ENCODE data around the gene GTF2F2. TPM values are rescaled to one million over a fixed set of nuclear protein-coding genes. Genes with fewer than 3 reads are reported as not detected.

The GTF2F2 gene
- total and polyA plus RNA-seq, 9 of the 15 experiments (the other 6 are each of a cell fraction or from before 2014, with no cell fraction given): 19.7 to 44.8 (median 32.4) TPM

DNA sequence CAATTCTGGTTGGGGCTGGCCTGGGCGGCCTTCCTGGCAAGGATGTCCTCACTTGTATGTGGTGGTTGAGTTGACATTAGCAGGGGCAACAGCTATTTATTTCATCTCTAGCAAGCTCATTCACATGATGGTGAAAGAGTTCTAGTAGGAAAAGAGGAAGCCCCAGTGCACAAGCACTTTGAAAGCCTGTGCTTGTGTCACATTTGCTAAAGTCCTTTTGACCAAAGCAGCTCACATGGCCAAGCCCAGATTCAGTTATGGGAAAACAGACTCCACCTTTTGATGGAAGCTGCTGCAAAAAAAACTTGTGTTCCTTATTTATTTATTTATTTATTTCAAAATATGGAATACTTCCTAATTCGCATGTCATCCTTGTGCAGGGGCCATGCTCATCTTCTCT, 17.2 kb downstream of the GTF2F2 start:
- peaks cover 0 to 3% of the 10 kb centered on the region in 2 experiments; a peak in 2 of 5 replicates for H3K4me1 ChIP-seq (replicated peaks in 1 of 2; ENCODE audit: control insufficient read depth in 2 of 2, insufficient read depth in 2 of 2, low read length in 2 of 2)
- no peaks in the 10 kb centered on the region for H4K20me1 ChIP-seq (replicated peaks; ENCODE audit: control insufficient read depth, insufficient read depth, low read length)
- H3K9me1 ChIP-seq (ENCODE audit: control insufficient read depth, insufficient read depth, low read length): no peaks in the 10 kb centered on the region
- H3K27me3 ChIP-seq (ENCODE audit: control insufficient read depth in 2 of 2, insufficient read depth in 2 of 2, low read length in 2 of 2): no peaks in the 10 kb centered on the region
- DNase-seq (ENCODE audit: extremely low read depth in 1 of 4, low spot score in 3 of 4) (no peak), FAIRE-seq (no peak), ATAC-seq (no peak)
- H3K79me2 ChIP-seq (ENCODE audit: control insufficient read depth, insufficient read depth, low read length): peaks cover 73% of the 10 kb centered on the region
- no TSS peak for BruUV-seq (replicated peaks)
- 100% methylated on average over 2 of the region's 2 CpGs for WGBS (ENCODE audit: insufficient coverage, low coverage, missing lambda C conversion rate)
- peak; percentile 38; the same call in 1 of the 2 replicates for TF ChIP-seq SPI1 (IDR thresholded peaks at IDR 0.05; ENCODE audit: borderline replicate concordance, low read depth, low read length)
- TF ChIP-seq SMARCA4 (IDR thresholded peaks at IDR 0.05): no peak
- CTCF ChIA-PET (ENCODE audit: low intra/inter-chr PET ratio): no interaction called here
- POLR2A ChIA-PET: interaction anchor here (1.5 kb wide), 1 partner anchor 21 kb away, joined by 3 read pairs; no protein-coding TSS in a partner anchor
- in situ Hi-C loops (cut with MboI) (no loop called here), intact Hi-C loops (cut with micrococcal nuclease) (no loop called here)
- H3K9ac ChIP-seq (ENCODE audit: insufficient read depth in 1 of 2, low read depth in 2 of 2, low read length in 2 of 2): no peak overlapping the region
- H3K27ac ChIP-seq (ENCODE audit: extremely low read depth, low read depth, low read length): no peak overlapping the region
- peaks cover 38% of the 10 kb centered on the region for H3K36me3 ChIP-seq (ENCODE audit: control insufficient read depth, insufficient read depth, low read length)
- H2AFZ ChIP-seq (ENCODE audit: low read depth, low read length): no peak overlapping the region
- no peaks in the 10 kb centered on the region for H3K9me3 ChIP-seq (replicated peaks; ENCODE audit: control insufficient read depth, insufficient read depth, low read depth, low read length)
- H3K4me2 ChIP-seq (ENCODE audit: insufficient read depth, low read length): no peak overlapping the region
- H3K4me3 ChIP-seq: no peak overlapping the region

- H3K9me1 ChIP-seq (ENCODE audit: control insufficient read depth, insufficient read depth, low read length): no peaks in the 10 kb centered on the region
- FAIRE-seq (no peak), ATAC-seq (no peak), DNase-seq (ENCODE audit: extremely low read depth in 1 of 4, low spot score in 3 of 4) (no peak)
- 92% methylated on average over 6 of the region's 7 CpGs for WGBS (ENCODE audit: insufficient coverage, low coverage, missing lambda C conversion rate)
- H3K4me2 ChIP-seq (ENCODE audit: insufficient read depth, low read length): no peak overlapping the region
- H3K36me3 ChIP-seq (ENCODE audit: control insufficient read depth, insufficient read depth, low read length): peaks cover 38% of the 10 kb centered on the region
- ChIA-PET POLR2A (interaction anchor here (0.6 to 1.5 kb wide), 2 partner anchors 20 to 26 kb away, joined by 3 read pairs; no protein-coding TSS in a partner anchor), CTCF (ENCODE audit: low intra/inter-chr PET ratio) (no interaction called here)
- no peaks in the 10 kb centered on the region for H4K20me1 ChIP-seq (replicated peaks; ENCODE audit: control insufficient read depth, insufficient read depth, low read length)
- H3K27ac ChIP-seq (ENCODE audit: extremely low read depth, low read depth, low read length): no peak overlapping the region
- in situ Hi-C loops (cut with MboI) (no loop called here), intact Hi-C loops (cut with micrococcal nuclease) (no loop called here)
- no peak overlapping the region for H3K4me3 ChIP-seq
- H3K79me2 ChIP-seq (ENCODE audit: control insufficient read depth, insufficient read depth, low read length): peaks cover 73% of the 10 kb centered on the region
- no peaks in the 10 kb centered on the region for H3K9me3 ChIP-seq (replicated peaks; ENCODE audit: control insufficient read depth, insufficient read depth, low read depth, low read length)
- no peaks in the 10 kb centered on the region for H3K27me3 ChIP-seq (ENCODE audit: control insufficient read depth in 2 of 2, insufficient read depth in 2 of 2, low read length in 2 of 2)
- no peak overlapping the region for H2AFZ ChIP-seq (ENCODE audit: low read depth, low read length)
- TF ChIP-seq CHCHD3 (CRISPR knock-in tag; IDR thresholded peaks at IDR 0.05): no peak
- no peak for TF ChIP-seq ARNT (IDR thresholded peaks at IDR 0.05)
- TF ChIP-seq ZHX1 (conservative IDR thresholded peaks at IDR 0.05; ENCODE audit: low read length): no peak
- TF ChIP-seq SMAD2 (IDR thresholded peaks at IDR 0.05; ENCODE audit: low read depth, low read length): no peak
- no peak for TF ChIP-seq ZNF644 (tag; IDR thresholded peaks at IDR 0.05; ENCODE audit: low read depth)
- no peak for TF ChIP-seq GABPA (tag; conservative IDR thresholded peaks at IDR 0.05; ENCODE audit: low read depth)
- no TSS peak for BruUV-seq (replicated peaks)
- H3K9ac ChIP-seq (ENCODE audit: insufficient read depth in 1 of 2, low read depth in 2 of 2, low read length in 2 of 2): no peak overlapping the region
- peaks cover 0 to 3% of the 10 kb centered on the region in 2 experiments; a peak in 2 of 5 replicates for H3K4me1 ChIP-seq (replicated peaks in 1 of 2; ENCODE audit: control insufficient read depth in 2 of 2, insufficient read depth in 2 of 2, low read length in 2 of 2)
Measured at GRCh38 chr13:45138282-45138681, 18.0 kb downstream of the GTF2F2 start.
